Liver (tissue), 9 donors: ENCODE results near the gene HDGFL1. TPM values are rescaled to one million over a fixed set of nuclear protein-coding genes. Genes with fewer than 3 reads are reported as not detected.

Experiments used
- DNase-seq: peaks from one replicate; pipeline ENCODE4 v3.0.0-alpha.2; 2017; ENCODE audit warnings: low spot score
- H3K27ac ChIP-seq, 2 donors: one replicate each; pipeline ENCODE4 v1.7.0; 2013; ENCODE audit warnings: inconsistent platforms in 2 of 2, low read length in 2 of 2, control low read depth in 1 of 2, low read depth in 1 of 2, mild to moderate bottlenecking in 1 of 2
- H3K27me3 ChIP-seq, 4 donors: one replicate each; pipeline versions ENCODE4 v1.6.1 to v1.7.0; 2013; ENCODE audit warnings: low read length in 3 of 4, inconsistent platforms in 1 of 4, mild to moderate bottlenecking in 1 of 4, moderate library complexity in 1 of 4; ENCODE audit not compliant: control insufficient read depth in 4 of 4, insufficient read depth in 4 of 4
- H3K36me3 ChIP-seq, 4 donors: one replicate each; pipeline versions ENCODE4 v1.6.1 to v1.7.0; 2013; ENCODE audit warnings: low read length in 3 of 4, mild to moderate bottlenecking in 3 of 4, low read depth in 1 of 4, moderate library complexity in 1 of 4; ENCODE audit not compliant: control insufficient read depth in 4 of 4, insufficient read depth in 3 of 4
- H3K4me1 ChIP-seq, 4 donors: one replicate each; pipeline versions ENCODE4 v1.6.1 to v1.7.0; 2013; ENCODE audit warnings: low read length in 3 of 4, mild to moderate bottlenecking in 3 of 4, moderate library complexity in 1 of 4; ENCODE audit not compliant: control insufficient read depth in 4 of 4, insufficient read depth in 4 of 4
- H3K4me3 ChIP-seq, 3 donors: one replicate each; pipeline versions ENCODE4 v1.6.1 to v1.7.0; 2013; ENCODE audit warnings: low read length in 3 of 3, control low read depth in 1 of 3, low read depth in 1 of 3, mild to moderate bottlenecking in 1 of 3
- H3K9ac ChIP-seq, 2 donors: one replicate each; pipeline ENCODE4 v1.7.0; 2013; ENCODE audit warnings: low read length in 2 of 2, mild to moderate bottlenecking in 2 of 2, moderate library complexity in 2 of 2, control low read depth in 1 of 2, low read depth in 1 of 2
- H3K9me3 ChIP-seq, 4 donors: one replicate each; pipeline versions ENCODE4 v1.6.1 to v1.7.0; 2013; ENCODE audit warnings: low read length in 3 of 4; ENCODE audit not compliant: control insufficient read depth in 4 of 4
- ATF3 ChIP-seq: IDR thresholded peaks from 2 replicates; pipeline ENCODE4 v1.6.1; 2016; ENCODE audit warnings: antibody characterized with exemption
- CTCF ChIP-seq: fragments of 150-350 bp; IDR thresholded peaks from 2 replicates; pipeline ENCODE4 v1.5.1; 2017; ENCODE audit warnings: improper control_type of control experiment, low read depth, low read length; ENCODE audit not compliant: missing input control
- EGR1 ChIP-seq, 2 donors: IDR thresholded peaks; 2 replicates each; pipeline ENCODE4 v1.6.1; 2016 to 2018; ENCODE audit warnings: antibody characterized with exemption in 2 of 2, low read depth in 2 of 2
- FOXA1 ChIP-seq: IDR thresholded peaks from 2 replicates; pipeline ENCODE4 v1.6.1; 2016; ENCODE audit warnings: antibody characterized with exemption
- FOXA2 ChIP-seq: IDR thresholded peaks from 2 replicates; pipeline ENCODE4 v1.6.1; 2016; ENCODE audit warnings: antibody characterized with exemption
- GABPA ChIP-seq, 2 donors: IDR thresholded peaks in 1 of 2; conservative IDR thresholded peaks in 1 of 2; 2 replicates each; pipeline ENCODE4 v1.6.1; 2016; ENCODE audit warnings: antibody characterized with exemption in 2 of 2, mild to moderate bottlenecking in 1 of 2, moderate library complexity in 1 of 2
- HNF4A ChIP-seq, 2 donors: conservative IDR thresholded peaks; 2 replicates each; pipeline ENCODE4 v1.6.1; 2016; ENCODE audit warnings: antibody characterized with exemption in 2 of 2, mild to moderate bottlenecking in 2 of 2
- HNF4G ChIP-seq: IDR thresholded peaks from 2 replicates; pipeline ENCODE4 v1.6.1; 2016; ENCODE audit warnings: antibody characterized with exemption
- JUND ChIP-seq, 2 donors: IDR thresholded peaks; 2 replicates each; pipeline ENCODE4 v1.6.1; 2016; ENCODE audit warnings: antibody characterized with exemption in 2 of 2
- MAX ChIP-seq: IDR thresholded peaks from 2 replicates; pipeline ENCODE4 v1.6.1; 2016; ENCODE audit warnings: antibody characterized with exemption
- NR2F2 ChIP-seq: IDR thresholded peaks from 2 replicates; pipeline ENCODE4 v1.6.1; 2016; ENCODE audit warnings: antibody characterized with exemption
- RAD21 ChIP-seq, 2 donors: IDR thresholded peaks; 2 replicates each; pipeline ENCODE4 v1.6.1; 2016; ENCODE audit warnings: antibody characterized with exemption in 2 of 2, mild to moderate bottlenecking in 2 of 2
- REST ChIP-seq: IDR thresholded peaks from 2 replicates; pipeline ENCODE4 v1.6.1; 2016; ENCODE audit warnings: antibody characterized with exemption, mild to moderate bottlenecking
- RXRA ChIP-seq, 2 donors: IDR thresholded peaks; 2 replicates each; pipeline ENCODE4 v1.6.1; 2017 to 2018; ENCODE audit warnings: antibody characterized with exemption in 2 of 2, mild to moderate bottlenecking in 1 of 2
- SP1 ChIP-seq: IDR thresholded peaks from 2 replicates; pipeline ENCODE4 v1.6.1; 2018; ENCODE audit warnings: antibody characterized with exemption, mild to moderate bottlenecking
- TAF1 ChIP-seq: conservative IDR thresholded peaks from 2 replicates; pipeline ENCODE4 v1.6.1; 2016; ENCODE audit warnings: antibody characterized with exemption, mild to moderate bottlenecking
- YY1 ChIP-seq: IDR thresholded peaks from 2 replicates; pipeline ENCODE4 v1.6.1; 2016; ENCODE audit warnings: antibody characterized with exemption, mild to moderate bottlenecking
- ZBTB33 ChIP-seq: IDR thresholded peaks from 2 replicates; pipeline ENCODE4 v1.6.1; 2016; ENCODE audit warnings: antibody characterized with exemption
- WGBS: extraction: QIAGEN DNeasy Blood & Tissue Kit; methylation state at CpG from one replicate; pipeline ENCODE4 v1.1.7; 2013; 5-methylcytosine and 5-hydroxymethylcytosine counted together
- polyA plus RNA-seq, 2 donors: library from polyadenylated mRNA; stranded (reverse) in 1 of 2; unstranded in 1 of 2; fragments of 200-250 nt in 1 of 2; fragments of >200 nt in 1 of 2; fragmentation: Nextera tagmentation in 1 of 2; extraction: Ambion mirVana in 1 of 2; gene quantifications; one replicate each; pipeline versions ENCODE4 v1.2.1 to v1.2.3, GENCODE V29; 2013 to 2015
- total RNA-seq, 2 donors: library from RNA; depleted of rRNA; stranded (reverse); fragments of >200 nt; gene quantifications; one replicate each; pipeline ENCODE4 v1.2.3, GENCODE V29; 2014
- donor health status: healthy.
- donor health status: healthy.
- donor health status: healthy.
- donor health status: healthy.
- donor health status: healthy.

Gene HDGFL1
- total and polyA plus RNA-seq, 4 donors, result not detected

GRCh38 chr6:22613695-22614094, 44.3 kb downstream of the HDGFL1 start:
- Histone ChIP-seq H3K9ac (no peak overlapping the region), H3K27me3 (no peaks in the 10 kb centered on the region), H3K9me3 (no peaks in the 10 kb centered on the region), H3K36me3 (no peaks in the 10 kb centered on the region), H3K4me1 (no peaks in the 10 kb centered on the region), H3K27ac (no peak overlapping the region), H3K4me3 (no peak overlapping the region)
- no peak for DNase-seq
- no peak for TF ChIP-seq FOXA1
- TF ChIP-seq YY1, result no peak
- no peak for TF ChIP-seq GABPA (IDR thresholded peaks at IDR 0.05 in 1 of 2, conservative IDR thresholded peaks at IDR 0.05 in 1 of 2)
- no peak for TF ChIP-seq ATF3
- no peak for TF ChIP-seq EGR1 (IDR thresholded peaks at IDR 0.05; ENCODE audit: low read depth in 2 of 2)
- TF ChIP-seq FOXA2, result no peak
- TF ChIP-seq REST, result no peak
- TF ChIP-seq SP1, result no peak
- no peak for TF ChIP-seq NR2F2
- TF ChIP-seq HNF4A (conservative IDR thresholded peaks at IDR 0.05), result no peak
- TF ChIP-seq RAD21 (IDR thresholded peaks at IDR 0.05), result no peak
- no peak for TF ChIP-seq HNF4G
- TF ChIP-seq MAX, result no peak
- no peak for TF ChIP-seq ZBTB33
- no peak for TF ChIP-seq TAF1
- no peak for TF ChIP-seq RXRA (IDR thresholded peaks at IDR 0.05)
- no peak for TF ChIP-seq CTCF
- no peak for TF ChIP-seq JUND (IDR thresholded peaks at IDR 0.05)
- 68% methylated on average over 3 of the region's 3 CpGs for WGBS
